Body of pancreas (tissue), 4 donors: Measurements from ENCODE around the gene TMEM169. TPM values are rescaled to one million over a fixed set of nuclear protein-coding genes. Genes with fewer than 3 reads are reported as not detected.
"Not testable (repeated sequence)": the region's sequence is repeated elsewhere in the genome, so short reads cannot be mapped to it uniquely, and the experiment has no call there.

Experiments
- ATAC-seq: fragments of 150-250 bp; one replicate; pipeline ENCODE4 v1.9.1; 2016
- DNase-seq, 4 donors: peaks; one replicate each; pipeline ENCODE4 v3.0.0-alpha.2; 2019
- H3K27ac ChIP-seq, 4 donors: fragments of 200-600 bp; sonication (generic); 1 replicate in 3 of 4; 2 replicates in 1 of 4; pipeline versions ENCODE4 v1.5.1 to v1.6.1; 2016 to 2019; ENCODE audit warnings: mild to moderate bottlenecking in 1 of 4, mixed read lengths in 1 of 4, moderate library complexity in 1 of 4
- H3K27me3 ChIP-seq, 2 donors: fragments of 200-600 bp; sonication (generic); one replicate each; pipeline ENCODE4 v1.6.0; 2016; ENCODE audit warnings: mild to moderate bottlenecking in 1 of 2
- H3K36me3 ChIP-seq, 2 donors: fragments of 200-600 bp; sonication (generic); replicated peaks in 1 of 2; 2 replicates each; pipeline ENCODE4 v1.5.1; 2016; ENCODE audit warnings: low read depth in 2 of 2; ENCODE audit not compliant: insufficient read depth in 1 of 2
- H3K4me1 ChIP-seq: fragments of 200-600 bp; sonication (generic); one replicate; pipeline ENCODE4 v1.6.0; 2016
- H3K4me3 ChIP-seq, 2 donors: fragments of 200-600 bp; sonication (generic); 1 replicate in 1 of 2; 2 replicates in 1 of 2; pipeline ENCODE4 v1.5.1; 2016 to 2019
- H3K9me3 ChIP-seq, 3 donors: fragments of 200-600 bp; sonication (generic); 1 replicate in 2 of 3; 2 replicates in 1 of 3; pipeline ENCODE4 v1.5.1; 2016
- CTCF ChIP-seq, 7 experiments: fragments of 450-650 bp in 4 of 7; fragments of 200-600 bp in 3 of 7; sonication (generic) in 3 of 7; IDR thresholded peaks; one replicate each; pipeline ENCODE4 v1.5.1; 2016 to 2019; ENCODE audit warnings: antibody characterized with exemption in 7 of 7
- POLR2A ChIP-seq, 3 donors: fragments of 450-650 bp; IDR thresholded peaks; one replicate each; pipeline ENCODE4 v1.6.1; 2016; ENCODE audit warnings: antibody characterized with exemption in 3 of 3, mild to moderate bottlenecking in 2 of 3
- WGBS, 2 donors: methylation state at CpG; one replicate each; pipeline ENCODE4 v1.1.5; 2017; 5-methylcytosine and 5-hydroxymethylcytosine counted together
- intact Hi-C: fragments of 100-400 bp; cut with DNase I; formaldehyde crosslinking; loops from one replicate; pipeline ENCODE4 v1.15.1; 2023
- total RNA-seq, 2 donors: library from RNA; depleted of rRNA; stranded (reverse); fragments of >200 nt; gene quantifications; one replicate each; pipeline ENCODE4 v1.1.0, GENCODE V29; 2016

The TMEM169 gene
- total RNA-seq, 2 donors from 2014 or later, result 0.26 TPM; not detected in 1

GRCh38 chr2:216132585-216132984 is 50.9 kb downstream of the TMEM169 start:
- Histone ChIP-seq H3K9me3 (no peaks in the 10 kb centered on the region), H3K27ac (no peak overlapping the region), H3K36me3 (peaks cover 7 to 55% of the 10 kb centered on the region in 2 donors), H3K27me3 (no peaks in the 10 kb centered on the region), H3K4me1 (peaks cover 23% of the 10 kb centered on the region), H3K4me3 (no peak overlapping the region)
- DNase-seq, result no peak
- no peak for TF ChIP-seq CTCF (IDR thresholded peaks at IDR 0.05)
- intact Hi-C loops, result no loop called here
- no peak for ATAC-seq

- WGBS, 2 donors, result 91 to 100% methylated on average over 2 of the region's 2 CpGs
- H3K4me3 ChIP-seq, result no peak overlapping the region
- DNase-seq (no peak), ATAC-seq (no peak)
- intact Hi-C loops, result no loop called here
- H3K27ac ChIP-seq, result no peak overlapping the region
- peaks cover 23% of the 10 kb centered on the region for H3K4me1 ChIP-seq
- no peaks in the 10 kb centered on the region for H3K9me3 ChIP-seq
- no peak for TF ChIP-seq CTCF (IDR thresholded peaks at IDR 0.05)
- no peak for TF ChIP-seq POLR2A (IDR thresholded peaks at IDR 0.05)
- peaks cover 5 to 56% of the 10 kb centered on the region in 2 donors for H3K36me3 ChIP-seq
- no peaks in the 10 kb centered on the region for H3K27me3 ChIP-seq
Observed at GRCh38 chr2:216133397-216133796, 51.7 kb downstream of the TMEM169 start.

GRCh38 chr2:216134958-216135541 is 53.3 kb downstream of the TMEM169 start:
- Histone ChIP-seq H3K36me3 (peaks cover 11 to 63% of the 10 kb centered on the region in 2 donors), H3K4me1 (peaks cover 9% of the 10 kb centered on the region), H3K27ac (no peak overlapping the region), H3K9me3 (no peaks in the 10 kb centered on the region), H3K27me3 (no peaks in the 10 kb centered on the region), H3K4me3 (no peak overlapping the region)
- DNase-seq (no peak), ATAC-seq (no peak)
- 77 to 88% methylated on average over 4 of the region's 4 CpGs for WGBS, 2 donors
- intact Hi-C loops, result no loop called here
- TF ChIP-seq CTCF (IDR thresholded peaks at IDR 0.05), result no peak
- no peak for TF ChIP-seq POLR2A (IDR thresholded peaks at IDR 0.05)

GRCh38 chr2:216139884-216140283 is 58.2 kb downstream of the TMEM169 start:
- H3K36me3 ChIP-seq, result peaks cover 9 to 52% of the 10 kb centered on the region in 2 donors
- TF ChIP-seq CTCF (IDR thresholded peaks at IDR 0.05), result peak in 5 of 7 experiments; percentile 26 to 54 (median 34)
- no peak for TF ChIP-seq POLR2A (IDR thresholded peaks at IDR 0.05)
- peak; percentile 13 to 54 (median 37) for DNase-seq

GRCh38 chr2:216141516-216141915 is 59.8 kb downstream of the TMEM169 start:
- H3K9me3 ChIP-seq, H3K27me3 ChIP-seq, intact Hi-C loops, DNase-seq, H3K4me3 ChIP-seq, ATAC-seq, H3K4me1 ChIP-seq, H3K27ac ChIP-seq: not testable (repeated sequence)
- WGBS, 2 donors, result 93 to 94% methylated on average over 4 of the region's 4 CpGs
- peaks cover 9 to 45% of the 10 kb centered on the region in 2 donors for H3K36me3 ChIP-seq

More at GRCh38 chr2:216139884-216140283, 58.2 kb downstream of the TMEM169 start:
- H3K9me3 ChIP-seq, result no peaks in the 10 kb centered on the region
- H3K4me3 ChIP-seq, result no peak overlapping the region
- peak; percentile 38 for ATAC-seq
- no peaks in the 10 kb centered on the region for H3K27me3 ChIP-seq
- intact Hi-C loops, result no loop called here
- H3K27ac ChIP-seq, result no peak overlapping the region
- H3K4me1 ChIP-seq, result no peaks in the 10 kb centered on the region
